Stimulated activated CD4-positive, alpha-beta T cell treated with anti-CD3 and anti-CD28 coated beads, TNF-alpha, amount 100 ng/mL, for 1 hour (primary cell): ENCODE results near the gene NPVF.

Experiments used
- DNase-seq, 3 donors: peaks; one replicate each; pipeline ENCODE4 v3.0.0-alpha.2; 2020; ENCODE audit warnings: low read depth in 3 of 3, low spot score in 1 of 3

Gene NPVF

DNA sequence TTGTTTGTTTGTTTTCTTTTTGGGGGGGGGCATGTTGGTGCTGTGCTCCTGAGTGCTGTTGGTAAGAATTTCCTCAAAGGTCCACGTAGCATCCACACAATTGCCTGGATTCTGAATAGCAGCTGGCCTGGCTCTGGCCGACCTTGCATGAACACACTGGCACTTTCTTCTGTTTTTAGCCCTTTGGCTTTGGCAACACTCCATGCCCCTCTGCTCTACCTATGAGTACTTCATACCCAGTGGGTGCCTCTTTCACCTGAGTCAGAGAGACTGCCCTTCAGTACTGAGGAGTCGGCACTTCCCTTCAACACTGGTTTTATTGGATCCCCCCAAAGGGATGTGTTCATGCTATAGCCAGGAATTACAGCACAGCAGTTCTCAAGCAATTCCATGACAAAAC is 7.2 kb upstream of the NPVF start:
- DNase-seq: no peak

DNA sequence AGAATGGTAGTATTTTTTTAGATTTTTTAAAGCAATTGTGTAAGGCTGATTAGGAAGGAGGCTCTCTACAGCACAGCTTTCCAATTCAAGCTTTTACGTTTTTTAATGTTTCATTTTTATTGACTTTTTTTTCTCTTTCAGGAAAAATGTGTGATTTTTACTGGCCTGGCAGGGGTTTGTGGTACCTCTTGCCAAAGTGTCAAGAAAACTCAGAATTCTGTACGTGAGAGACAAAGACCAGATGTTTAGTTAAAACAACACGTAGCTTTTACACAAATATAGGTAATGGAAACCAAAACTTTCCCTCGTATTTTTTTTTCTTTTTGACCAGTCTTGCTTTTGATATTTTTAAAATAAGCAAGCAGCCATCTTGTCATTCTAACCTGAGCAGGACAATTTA is 6.0 kb upstream of the NPVF start:
- no peak for DNase-seq

- DNase-seq: no peak
Measured at GRCh38 chr7:25223206-25223605, 5.1 kb downstream of the NPVF start.

DNA sequence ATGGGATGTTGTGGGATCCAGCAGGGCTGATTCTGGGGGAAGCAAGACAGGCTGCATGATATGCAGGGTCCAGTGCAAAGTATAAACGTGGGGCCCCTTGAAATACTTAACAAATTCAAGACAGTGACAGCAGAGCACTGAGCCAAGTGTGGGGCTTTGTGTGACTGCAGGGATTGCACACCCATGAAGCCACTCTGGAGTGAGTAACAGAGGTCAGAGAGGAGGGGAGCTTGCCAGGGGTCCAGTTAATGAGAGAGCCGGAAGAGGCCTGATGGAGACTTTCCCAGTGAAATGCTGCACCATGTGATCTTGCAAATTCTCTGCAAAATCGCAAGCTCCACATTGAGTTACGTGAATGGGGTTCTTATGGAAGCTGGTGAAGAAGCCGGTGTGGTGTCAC is 5.6 kb downstream of the NPVF start:
- DNase-seq: no peak

DNA sequence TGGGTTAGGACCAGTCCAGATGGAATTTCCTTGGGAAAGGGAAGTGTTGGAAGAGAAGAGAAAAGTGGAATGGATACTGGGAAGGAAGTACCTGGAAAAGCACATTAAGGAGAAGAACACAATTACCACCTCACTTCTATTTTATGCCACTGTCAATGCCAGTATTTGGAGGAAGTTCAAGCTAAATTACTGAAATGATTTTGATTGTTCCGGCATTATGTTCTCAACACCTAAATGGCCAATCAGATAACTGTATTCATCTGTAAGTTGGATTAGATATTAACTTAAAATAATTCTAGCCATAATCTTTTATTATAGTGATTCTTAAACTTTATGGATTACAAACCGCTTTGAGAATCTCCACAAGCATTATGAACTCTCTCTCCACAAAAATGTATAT is 7.3 kb downstream of the NPVF start:
- DNase-seq: no peak

DNA sequence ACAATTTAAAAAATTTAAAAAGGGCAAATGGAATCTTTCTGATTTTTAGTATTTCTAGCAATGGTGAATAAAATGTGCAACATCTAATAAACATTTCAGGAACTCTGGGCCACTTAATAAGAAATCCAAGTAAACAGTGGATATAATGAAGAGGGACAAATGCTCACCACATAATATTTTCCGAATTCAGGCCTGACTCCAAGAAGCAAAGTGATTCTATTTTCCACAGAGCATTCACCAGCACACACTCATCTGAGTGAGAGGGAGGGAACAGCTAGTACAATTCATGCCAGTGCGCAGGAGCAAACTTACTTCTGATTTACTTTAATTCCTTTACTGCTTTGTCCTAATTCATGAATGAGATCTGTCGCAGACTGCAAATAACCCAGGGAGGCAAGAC is 10.1 kb downstream of the NPVF start:
- DNase-seq: no peak

DNA sequence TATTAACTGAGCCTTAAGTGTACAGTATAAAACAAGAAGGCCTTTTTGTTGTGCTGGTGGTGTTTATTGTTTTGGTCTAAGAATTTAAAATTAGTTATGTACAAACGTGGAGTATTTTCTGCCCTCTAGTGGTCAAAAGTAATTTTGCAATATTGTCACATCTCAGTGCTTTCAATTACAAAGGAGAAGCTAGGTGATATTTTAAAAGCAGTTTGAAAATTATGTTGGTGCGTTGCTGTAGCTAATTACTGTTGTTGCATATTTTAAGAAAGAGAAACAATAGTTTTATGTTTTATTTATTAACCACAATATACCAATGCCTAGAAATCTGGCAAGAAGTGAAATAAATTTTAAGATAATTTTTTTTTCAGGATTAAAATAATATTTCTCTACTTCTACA is 11.4 kb downstream of the NPVF start:
- no peak for DNase-seq

GRCh38 chr7:25215694-25216335 is 12.5 kb downstream of the NPVF start:
- DNase-seq: no peak

DNA sequence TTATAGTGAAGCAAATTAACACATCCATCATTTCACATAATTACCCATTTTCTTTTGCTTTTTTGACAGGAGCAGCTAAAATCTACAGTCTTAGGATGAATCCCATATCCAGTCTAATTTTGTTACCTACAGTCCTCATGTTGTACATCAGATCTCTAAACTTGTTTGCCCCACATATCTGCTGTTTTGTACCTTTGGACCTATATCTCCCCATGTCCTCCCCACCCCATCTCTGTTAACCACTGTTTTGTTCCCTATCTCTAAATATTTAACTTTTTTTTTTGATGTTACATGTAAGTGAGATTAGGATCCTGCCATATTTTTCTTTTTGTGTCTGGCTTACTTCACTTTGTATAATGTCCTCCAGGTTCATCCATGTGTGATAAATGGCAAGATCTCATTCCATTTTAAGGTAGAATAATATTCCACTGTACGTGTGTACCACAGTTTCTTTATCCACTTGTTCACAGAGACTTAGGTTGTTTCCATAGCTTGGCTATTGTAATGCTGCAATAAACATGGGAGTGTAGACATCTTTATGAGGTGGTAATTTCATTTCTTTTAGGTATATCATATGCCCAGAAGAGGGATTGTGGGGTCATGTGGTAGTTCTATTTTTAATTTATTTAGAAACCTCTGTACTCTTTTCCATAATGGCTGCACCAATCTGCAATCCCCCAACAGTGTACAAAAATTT is 19.6 kb downstream of the NPVF start:
- no peak for DNase-seq

GRCh38 chr7:25207887-25208286 is 20.4 kb downstream of the NPVF start:
- no peak for DNase-seq

- DNase-seq: no peak
Measured at GRCh38 chr7:25206765-25207164, 21.5 kb downstream of the NPVF start.

GRCh38 chr7:25196132-25196896 is 32.0 kb downstream of the NPVF start:
- DNase-seq: no peak

DNA sequence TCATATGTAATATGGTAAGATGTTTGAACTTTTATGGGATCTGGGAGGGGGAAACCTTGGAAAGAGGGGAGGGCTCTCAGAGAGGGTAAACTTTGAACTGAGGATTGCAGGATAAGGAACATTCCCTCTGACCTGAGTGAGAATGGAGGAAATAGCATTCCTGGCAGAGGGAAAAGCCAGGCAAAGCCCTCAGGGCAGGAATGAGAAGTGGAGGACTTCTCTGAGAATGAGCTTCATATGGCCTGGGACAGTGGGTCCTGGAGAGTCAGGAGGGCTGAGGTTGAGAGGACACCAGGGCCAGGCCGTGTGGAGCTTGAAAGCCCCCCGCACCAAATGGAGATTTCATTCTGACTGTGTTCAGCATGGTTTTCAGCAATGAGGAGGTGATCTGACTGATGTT is 34.2 kb downstream of the NPVF start:
- no peak for DNase-seq

GRCh38 chr7:25192043-25192442 is 36.2 kb downstream of the NPVF start:
- no peak for DNase-seq

DNA sequence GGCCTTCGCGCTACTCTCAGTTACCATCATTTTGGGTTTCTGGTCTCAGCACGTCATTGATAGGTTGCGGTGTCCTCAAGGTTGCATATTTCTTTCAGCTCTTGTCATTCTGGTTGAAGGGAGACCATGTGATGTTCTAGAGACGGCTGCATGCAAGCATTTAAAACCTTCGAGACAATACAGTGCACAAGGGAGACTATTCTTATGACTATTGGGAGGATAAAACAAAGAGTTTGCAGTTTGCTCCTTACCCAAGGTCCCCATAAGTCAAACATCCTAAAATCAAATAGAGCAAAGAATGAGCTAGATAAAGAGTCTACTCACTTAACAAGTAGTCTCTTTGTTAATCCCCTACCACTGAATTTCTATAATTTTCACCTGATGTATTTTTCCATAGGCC is 39.1 kb downstream of the NPVF start:
- no peak for DNase-seq

DNA sequence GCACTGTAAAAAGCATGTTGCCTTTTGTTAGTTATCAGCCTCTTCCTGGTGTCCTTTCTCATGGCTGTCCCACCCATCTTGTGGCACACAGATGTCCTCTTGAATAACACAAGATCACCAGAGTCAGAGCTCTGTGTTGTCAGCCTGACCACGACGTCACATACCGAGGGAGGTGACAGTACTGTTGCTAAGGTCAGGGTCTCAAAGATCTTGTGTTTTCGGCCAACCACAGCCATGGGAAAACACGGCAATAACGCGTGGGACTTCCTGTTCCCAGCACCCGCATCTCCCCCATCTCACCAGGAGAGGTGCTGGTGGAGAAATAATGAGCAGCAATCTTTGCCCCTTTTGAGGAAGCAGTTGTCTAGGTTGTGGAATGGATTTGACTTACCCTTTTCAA is 40.4 kb downstream of the NPVF start:
- no peak for DNase-seq

DNA sequence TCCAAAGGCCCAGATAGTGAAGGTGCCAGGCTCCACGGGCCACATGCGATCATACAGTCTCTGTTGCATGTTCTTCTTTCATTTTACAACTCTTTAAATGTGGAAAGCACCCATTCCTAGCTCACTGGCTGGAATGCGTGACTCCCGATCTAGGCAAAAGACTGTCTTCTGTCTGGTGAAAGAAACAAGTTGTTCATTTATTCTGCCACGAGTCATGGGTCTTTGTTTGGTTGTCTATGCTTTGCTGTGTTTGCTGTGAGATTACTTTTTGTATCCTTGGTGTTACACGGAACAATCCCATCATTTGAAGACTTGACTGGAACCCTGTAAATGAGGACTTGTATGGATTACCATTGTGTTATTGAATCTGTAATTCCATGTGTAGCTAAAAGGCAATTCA is 41.9 kb downstream of the NPVF start:
- no peak for DNase-seq

- DNase-seq: no peak
Measured at GRCh38 chr7:25181532-25181931, 46.8 kb downstream of the NPVF start.

GRCh38 chr7:25180946-25181345 is 47.3 kb downstream of the NPVF start:
- no peak for DNase-seq

- DNase-seq: no peak
Measured at GRCh38 chr7:25180592-25180923, 47.7 kb downstream of the NPVF start.

DNA sequence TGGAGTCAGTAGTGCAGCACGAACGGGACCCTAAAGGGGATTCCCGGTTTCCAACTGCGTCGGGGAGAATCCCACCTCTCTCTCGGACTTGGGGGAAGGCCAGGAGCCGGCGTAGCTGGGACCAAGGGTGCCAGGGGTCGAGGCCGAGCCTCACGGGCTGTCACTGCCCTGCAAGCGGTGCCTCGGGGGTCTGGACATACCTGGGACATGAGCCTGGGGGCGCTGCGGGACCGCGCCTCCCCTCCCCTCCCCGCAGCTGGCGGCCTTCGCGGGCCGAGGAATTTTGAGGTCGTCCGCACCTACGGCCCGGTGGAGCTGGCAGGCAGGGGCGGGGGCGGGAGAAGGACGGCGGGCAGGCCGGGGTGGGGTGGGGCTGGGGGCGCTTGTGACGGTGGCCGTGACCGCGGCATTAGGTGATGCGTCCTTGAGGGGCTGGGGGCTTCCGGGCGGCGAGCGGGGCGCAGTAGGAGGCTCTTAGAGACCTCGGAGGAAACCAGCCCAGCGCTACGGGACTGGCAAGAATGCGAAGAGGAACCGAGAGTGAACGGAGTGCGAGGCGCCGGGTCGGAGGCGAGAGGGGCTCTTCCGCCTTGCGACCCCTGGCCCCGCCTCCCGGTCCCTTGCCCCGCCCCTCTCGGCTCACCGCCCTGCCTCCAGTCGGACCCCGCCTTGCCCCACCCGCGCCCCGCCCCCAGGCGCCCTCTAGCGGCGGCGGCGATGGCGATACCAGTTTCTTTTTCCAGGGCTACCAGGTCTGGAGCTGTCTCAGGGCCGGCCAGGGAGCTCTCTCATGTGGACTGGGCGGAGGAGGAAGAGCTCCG is 48.3 kb downstream of the NPVF start:
- DNase-seq: peak; percentile 84 to 99 (median 94)

- DNase-seq: no peak
Measured at GRCh38 chr7:25179325-25179724, 49.0 kb downstream of the NPVF start.
